Measurements from ENCODE around the gene RFX4.

RFX4 gene

DNA sequence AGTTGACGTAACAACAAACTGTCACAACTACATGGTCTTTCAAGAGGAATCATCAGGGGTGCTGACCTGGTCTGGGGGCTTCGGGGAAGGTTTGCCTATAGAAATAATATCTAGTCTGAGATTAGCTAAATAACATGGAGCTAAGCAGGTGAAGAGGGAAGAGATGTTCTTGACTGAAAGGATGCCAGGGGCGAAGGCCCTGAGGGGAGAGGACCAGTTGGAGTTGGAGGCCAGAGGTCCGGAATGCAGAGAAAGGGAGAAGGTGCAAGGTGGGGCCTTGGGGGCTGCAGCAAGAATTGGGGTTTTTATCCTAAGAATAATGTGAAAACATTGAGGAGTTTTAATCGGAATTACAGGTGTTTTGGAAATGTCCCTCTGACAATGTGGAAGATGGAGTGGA, 123.2 kb downstream of the RFX4 start:
- H3K9ac ChIP-seq: no peak overlapping the region
- no peaks in the 10 kb centered on the region for H3K79me2 ChIP-seq (ENCODE audit: insufficient read depth, low read depth)
- H3K4me1 ChIP-seq (ENCODE audit: low read depth, poor library complexity, severe bottlenecking): no peaks in the 10 kb centered on the region
- no peaks in the 10 kb centered on the region for H4K20me1 ChIP-seq (ENCODE audit: insufficient read depth)
- TF ChIP-seq, protein P1, sequence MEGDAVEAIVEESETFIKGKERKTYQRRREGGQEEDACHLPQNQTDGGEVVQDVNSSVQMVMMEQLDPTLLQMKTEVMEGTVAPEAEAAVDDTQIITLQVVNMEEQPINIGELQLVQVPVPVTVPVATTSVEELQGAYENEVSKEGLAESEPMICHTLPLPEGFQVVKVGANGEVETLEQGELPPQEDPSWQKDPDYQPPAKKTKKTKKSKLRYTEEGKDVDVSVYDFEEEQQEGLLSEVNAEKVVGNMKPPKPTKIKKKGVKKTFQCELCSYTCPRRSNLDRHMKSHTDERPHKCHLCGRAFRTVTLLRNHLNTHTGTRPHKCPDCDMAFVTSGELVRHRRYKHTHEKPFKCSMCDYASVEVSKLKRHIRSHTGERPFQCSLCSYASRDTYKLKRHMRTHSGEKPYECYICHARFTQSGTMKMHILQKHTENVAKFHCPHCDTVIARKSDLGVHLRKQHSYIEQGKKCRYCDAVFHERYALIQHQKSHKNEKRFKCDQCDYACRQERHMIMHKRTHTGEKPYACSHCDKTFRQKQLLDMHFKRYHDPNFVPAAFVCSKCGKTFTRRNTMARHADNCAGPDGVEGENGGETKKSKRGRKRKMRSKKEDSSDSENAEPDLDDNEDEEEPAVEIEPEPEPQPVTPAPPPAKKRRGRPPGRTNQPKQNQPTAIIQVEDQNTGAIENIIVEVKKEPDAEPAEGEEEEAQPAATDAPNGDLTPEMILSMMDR (conservative IDR thresholded peaks at IDR 0.05; ENCODE audit: low read depth, low read length): no peak
- no peaks in the 10 kb centered on the region for H3K27me3 ChIP-seq (ENCODE audit: insufficient read depth, low read depth)
- H3K4me2 ChIP-seq: no peak overlapping the region
- H3K27ac ChIP-seq: no peak overlapping the region
- no peak overlapping the region for H3K4me3 ChIP-seq (IDR thresholded peaks at IDR 0.05; ENCODE audit: insufficient read depth, low read depth, low read length)
- H3K36me3 ChIP-seq (ENCODE audit: insufficient read depth): no peaks in the 10 kb centered on the region
- no peak overlapping the region for H2AFZ ChIP-seq (ENCODE audit: low read depth)

DNA sequence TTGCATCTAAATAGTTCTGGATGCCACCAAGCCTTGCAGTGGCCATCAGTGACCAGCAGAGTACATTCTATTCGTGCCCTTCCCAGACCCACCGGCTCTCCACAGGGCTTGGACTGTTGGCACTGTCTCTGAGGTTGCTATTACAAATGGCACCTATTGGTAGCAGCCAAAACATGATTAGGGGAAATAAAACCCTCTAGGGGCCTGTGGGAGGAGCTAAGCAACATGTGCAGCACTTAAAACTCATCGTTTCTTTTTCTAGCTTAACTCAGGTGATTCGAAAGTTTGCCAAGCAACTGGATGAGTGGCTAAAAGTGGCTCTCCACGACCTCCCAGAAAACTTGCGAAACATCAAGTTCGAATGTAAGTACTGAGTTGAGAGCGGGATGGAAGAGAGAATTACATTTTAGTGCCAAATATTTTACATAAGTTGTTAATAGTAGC, 126.3 kb downstream of the RFX4 start:
- Histone ChIP-seq H3K9ac (no peak overlapping the region), H4K20me1 (ENCODE audit: insufficient read depth) (no peaks in the 10 kb centered on the region), H2AFZ (ENCODE audit: low read depth) (no peak overlapping the region), H3K4me2 (no peak overlapping the region), H3K4me1 (ENCODE audit: low read depth, poor library complexity, severe bottlenecking) (no peaks in the 10 kb centered on the region), H3K27ac (no peak overlapping the region), H3K4me3 (IDR thresholded peaks at IDR 0.05; ENCODE audit: insufficient read depth, low read depth, low read length) (no peak overlapping the region), H3K79me2 (ENCODE audit: insufficient read depth, low read depth) (no peaks in the 10 kb centered on the region), H3K27me3 (ENCODE audit: insufficient read depth, low read depth) (no peaks in the 10 kb centered on the region), H3K36me3 (ENCODE audit: insufficient read depth) (no peaks in the 10 kb centered on the region)
- TF ChIP-seq, protein P1 (conservative IDR thresholded peaks at IDR 0.05; ENCODE audit: low read depth, low read length): no peak

DNA sequence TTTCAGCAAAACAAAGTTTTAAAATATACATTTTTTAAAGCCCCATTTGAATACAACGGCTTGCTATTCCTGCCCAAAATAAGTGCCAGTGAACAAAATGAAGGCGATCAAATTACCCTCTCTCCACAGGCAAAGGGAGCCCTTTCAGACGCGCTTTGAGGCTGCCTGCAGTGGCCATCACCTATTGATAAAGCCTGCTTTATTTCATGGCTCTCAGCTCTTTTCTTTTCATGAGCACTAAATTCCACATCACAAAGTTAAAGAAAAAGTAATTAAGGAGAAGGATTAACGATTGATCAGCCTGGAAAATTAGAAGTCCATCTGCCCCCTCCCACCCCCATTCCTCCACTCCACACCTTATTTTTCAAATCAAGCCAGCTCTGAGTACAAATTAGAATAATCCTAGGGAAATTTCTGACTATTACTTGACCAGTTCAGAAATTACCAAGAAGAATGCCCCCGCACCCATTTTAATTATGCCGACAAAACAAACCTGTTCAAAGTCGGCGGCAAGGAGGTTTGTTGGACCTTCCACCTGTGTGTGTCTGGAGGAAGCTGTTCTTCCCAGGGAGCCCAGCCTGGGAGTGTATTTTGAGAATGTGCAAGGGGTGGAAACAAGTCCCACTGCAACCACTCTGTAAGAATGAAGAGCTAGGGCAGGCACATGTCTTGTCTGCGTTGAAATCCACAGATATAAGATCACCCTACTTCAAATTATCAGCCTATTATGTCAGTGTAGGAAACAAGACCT, 127.5 kb downstream of the RFX4 start:
- H3K36me3 ChIP-seq (ENCODE audit: insufficient read depth): no peaks in the 10 kb centered on the region
- H3K4me2 ChIP-seq: no peak overlapping the region
- H3K79me2 ChIP-seq (ENCODE audit: insufficient read depth, low read depth): no peaks in the 10 kb centered on the region

DNA sequence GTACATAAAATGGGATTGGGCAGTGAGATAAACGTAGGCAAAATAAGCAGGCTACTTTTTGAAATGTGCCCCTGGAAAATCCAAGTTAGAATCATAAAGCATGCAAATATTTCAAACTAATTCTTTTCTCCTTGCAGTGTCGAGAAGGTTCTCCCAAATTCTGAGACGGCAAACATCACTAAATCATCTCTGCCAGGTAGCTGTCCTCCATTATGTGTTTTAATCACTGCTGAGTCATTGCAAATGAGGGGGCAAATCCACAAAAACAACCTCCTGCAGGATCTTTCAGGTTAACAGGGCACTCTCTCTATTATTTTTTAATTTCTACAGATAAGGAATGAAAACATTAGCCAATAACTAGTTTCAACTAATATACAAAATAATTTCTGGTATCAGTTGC, 128.5 kb downstream of the RFX4 start:
- no peak overlapping the region for H3K9ac ChIP-seq
- H4K20me1 ChIP-seq (ENCODE audit: insufficient read depth): no peaks in the 10 kb centered on the region
- H3K4me3 ChIP-seq (IDR thresholded peaks at IDR 0.05; ENCODE audit: insufficient read depth, low read depth, low read length): no peak overlapping the region
- TF ChIP-seq, protein P1 (conservative IDR thresholded peaks at IDR 0.05; ENCODE audit: low read depth, low read length): no peak
- H3K27me3 ChIP-seq (ENCODE audit: insufficient read depth, low read depth): no peaks in the 10 kb centered on the region
- H3K4me2 ChIP-seq: no peak overlapping the region
- no peaks in the 10 kb centered on the region for H3K79me2 ChIP-seq (ENCODE audit: insufficient read depth, low read depth)
- H3K36me3 ChIP-seq (ENCODE audit: insufficient read depth): no peaks in the 10 kb centered on the region
- H3K27ac ChIP-seq: no peak overlapping the region
- H2AFZ ChIP-seq (ENCODE audit: low read depth): no peak overlapping the region
- H3K4me1 ChIP-seq (ENCODE audit: low read depth, poor library complexity, severe bottlenecking): no peaks in the 10 kb centered on the region

More for the DNA sequence above, 127.5 kb downstream of the RFX4 start:
- Histone ChIP-seq H3K9ac (no peak overlapping the region), H3K4me1 (ENCODE audit: low read depth, poor library complexity, severe bottlenecking) (no peaks in the 10 kb centered on the region), H3K4me3 (IDR thresholded peaks at IDR 0.05; ENCODE audit: insufficient read depth, low read depth, low read length) (no peak overlapping the region), H3K27ac (no peak overlapping the region), H3K27me3 (ENCODE audit: insufficient read depth, low read depth) (no peaks in the 10 kb centered on the region), H4K20me1 (ENCODE audit: insufficient read depth) (no peaks in the 10 kb centered on the region), H2AFZ (ENCODE audit: low read depth) (no peak overlapping the region)
- TF ChIP-seq, protein P1 (conservative IDR thresholded peaks at IDR 0.05; ENCODE audit: low read depth, low read length): no peak

Data from KMS-11 (cell line).